SK-N-SH (cell line): ENCODE measurements around the gene JAML. TPM values are rescaled to one million over a fixed set of nuclear protein-coding genes. Genes with fewer than 3 reads are reported as not detected.

Experiments used
- CTCF ChIA-PET: fragments of 300-600, 350-600 bp; formaldehyde crosslinking; extraction: SDS; loops from one replicate; lab custom pipeline; 2021; lab: Yijun Ruan, JAX
- POLR2A ChIA-PET: fragments of 350-600 bp; sonication (Branson Sonifier 250); formaldehyde crosslinking; extraction: SDS; loops from one replicate; lab custom pipeline; 2020; ENCODE audit warnings: antibody characterized with exemption, inconsistent platforms; lab: Yijun Ruan, JAX
- DNase-seq: peaks from one replicate; pipeline ENCODE4 v3.0.0; 2012
- H2AFZ ChIP-seq: fragments of 200-600 bp; sonication (generic); 2 replicates; pipeline ENCODE4 v1.8.1; 2016; ENCODE audit warnings: antibody characterized with exemption, mild to moderate bottlenecking, low read depth
- H3F3A ChIP-seq: fragments of 200-600 bp; sonication (generic); replicated peaks from 2 replicates; pipeline ENCODE3; 2016; ENCODE audit warnings: antibody characterized with exemption, mild to moderate bottlenecking; ENCODE audit not compliant: insufficient read depth
- H3K27ac ChIP-seq, 2 experiments: fragments of 200-500 bp in 1 of 2; fragments of 200-600 bp in 1 of 2; sonication (Bioruptor generic) in 1 of 2; sonication (generic), shearing (Covaris generic) in 1 of 2; 2 replicates each; pipeline versions ENCODE4 v1.5.1 to v1.6.1; 2014 to 2016; ENCODE audit warnings: low read depth in 2 of 2, inconsistent platforms in 1 of 2, low read length in 1 of 2, mild to moderate bottlenecking in 1 of 2, mixed read lengths in 1 of 2
- H3K27me3 ChIP-seq: fragments of 200-600 bp; sonication (generic), shearing (Covaris generic); 2 replicates; pipeline ENCODE4 v1.6.1; 2016; ENCODE audit warnings: mixed run types; ENCODE audit not compliant: insufficient read depth
- H3K36me3 ChIP-seq, 2 experiments: fragments of 200-500 bp in 1 of 2; fragments of 200-600 bp in 1 of 2; sonication (Bioruptor generic) in 1 of 2; sonication (generic) in 1 of 2; replicated peaks in 1 of 2; 2 replicates each; pipeline versions ENCODE3 to v1.5.1; 2014 to 2016; ENCODE audit warnings: low read length in 1 of 2, mild to moderate bottlenecking in 1 of 2; ENCODE audit not compliant: insufficient read depth in 2 of 2, control insufficient read depth in 1 of 2
- H3K4me1 ChIP-seq, 2 experiments: fragments of 200-500 bp in 1 of 2; fragments of 200-600 bp in 1 of 2; sonication (Bioruptor generic) in 1 of 2; sonication (generic), shearing (Covaris generic) in 1 of 2; 2 replicates each; pipeline versions ENCODE4 v1.5.1 to v1.6.1; 2014 to 2016; ENCODE audit warnings: low read depth in 1 of 2, low read length in 1 of 2, mixed run types in 1 of 2; ENCODE audit not compliant: insufficient read depth in 2 of 2, control insufficient read depth in 1 of 2
- H3K4me2 ChIP-seq: fragments of 200-600 bp; sonication (generic), shearing (Covaris generic); 2 replicates; pipeline ENCODE4 v1.6.1; 2017; ENCODE audit warnings: mixed run types
- H3K4me3 ChIP-seq, 2 experiments: fragments of 200-500 bp in 1 of 2; fragments of 200-600 bp in 1 of 2; sonication (Bioruptor generic) in 1 of 2; sonication (generic), shearing (Covaris generic) in 1 of 2; 2 replicates each; pipeline versions ENCODE4 v1.5.1 to v1.8.1; 2014 to 2016; ENCODE audit warnings: low read depth in 2 of 2, inconsistent platforms in 1 of 2, low read length in 1 of 2, mild to moderate bottlenecking in 1 of 2, mixed read lengths in 1 of 2, moderate library complexity in 1 of 2
- H3K79me2 ChIP-seq: fragments of 200-600 bp; sonication (generic); 2 replicates; pipeline ENCODE4 v1.8.1; 2017; ENCODE audit warnings: mild to moderate bottlenecking; ENCODE audit not compliant: insufficient read depth
- H3K9ac ChIP-seq: fragments of 200-600 bp; sonication (generic); 2 replicates; pipeline ENCODE4 v1.6.1; 2017; ENCODE audit warnings: mixed run types
- H3K9me2 ChIP-seq: fragments of 200-600 bp; sonication (generic); 2 replicates; pipeline ENCODE4 v1.6.1; 2017; ENCODE audit warnings: mixed run types
- H3K9me3 ChIP-seq: fragments of 200-600 bp; sonication (generic); 2 replicates; pipeline ENCODE4 v1.6.1; 2017; ENCODE audit warnings: mixed run types, mild to moderate bottlenecking, moderate library complexity
- H4K20me1 ChIP-seq: fragments of 200-600 bp; sonication (generic); 2 replicates; pipeline ENCODE4 v1.6.1; 2017; ENCODE audit warnings: mild to moderate bottlenecking, mixed run types; ENCODE audit not compliant: insufficient read depth
- EP300 ChIP-seq, 2 experiments: IDR thresholded peaks; 2 replicates each; pipeline versions ENCODE4 v1.4.0 to v1.6.1; 2012; ENCODE audit warnings: borderline replicate concordance in 1 of 2, low read depth in 1 of 2, low read length in 1 of 2
- FOSL2 ChIP-seq: IDR thresholded peaks from 2 replicates; pipeline ENCODE4 v1.4.0; 2012; ENCODE audit warnings: low read depth, mild to moderate bottlenecking, moderate library complexity, borderline replicate concordance
- FOXM1 ChIP-seq: IDR thresholded peaks from 2 replicates; pipeline ENCODE4 v1.4.0; 2012; ENCODE audit warnings: low read depth, mild to moderate bottlenecking
- GATA2 ChIP-seq: sonication (generic); formaldehyde crosslinking; IDR thresholded peaks from 2 replicates; pipeline ENCODE4 v1.5.0; 2020; ENCODE audit warnings: mild to moderate bottlenecking, missing genetic modification reagents
- MEF2A ChIP-seq: IDR thresholded peaks from 2 replicates; pipeline ENCODE4 v1.4.0; 2012; ENCODE audit warnings: low read depth, borderline replicate concordance
- MXI1 ChIP-seq: IDR thresholded peaks from 2 replicates; pipeline ENCODE4 v1.6.1; 2012; ENCODE audit warnings: mild to moderate bottlenecking, low read depth, low read length, improper control_type of control experiment
- NFIC ChIP-seq: IDR thresholded peaks from 2 replicates; pipeline ENCODE4 v1.4.0; 2012; ENCODE audit warnings: borderline replicate concordance
- NRF1 ChIP-seq: IDR thresholded peaks from 2 replicates; pipeline ENCODE4 v1.6.1; 2012; ENCODE audit warnings: low read depth, mild to moderate bottlenecking, low read length
- POLR2AphosphoS5 ChIP-seq: IDR thresholded peaks from 2 replicates; pipeline ENCODE4 v1.6.1; 2012; ENCODE audit warnings: low read depth, low read length
- RAD21 ChIP-seq: IDR thresholded peaks from 2 replicates; pipeline ENCODE4 v1.6.1; 2012; ENCODE audit warnings: mild to moderate bottlenecking, low read length
- RFX5 ChIP-seq: IDR thresholded peaks from 2 replicates; pipeline ENCODE4 v1.6.1; 2012; ENCODE audit warnings: mild to moderate bottlenecking, improper control_type of control experiment, low read length
- SIN3A ChIP-seq: IDR thresholded peaks from 2 replicates; pipeline ENCODE4 v1.6.1; 2012; ENCODE audit warnings: low read depth, mild to moderate bottlenecking, low read length, moderate library complexity, borderline replicate concordance
- SMC3 ChIP-seq: IDR thresholded peaks from 2 replicates; pipeline ENCODE4 v1.6.1; 2012; ENCODE audit warnings: low read depth, low read length, improper control_type of control experiment
- TEAD4 ChIP-seq: IDR thresholded peaks from 2 replicates; pipeline ENCODE4 v1.4.0; 2012; ENCODE audit warnings: mild to moderate bottlenecking, borderline replicate concordance; ENCODE audit not compliant: insufficient read depth
- YY1 ChIP-seq: IDR thresholded peaks from 2 replicates; pipeline ENCODE4 v1.4.0; 2012; ENCODE audit warnings: low read depth, mild to moderate bottlenecking
- WGBS: methylation state at CpG from one replicate; pipeline ENCODE4 v1.1.6; 2017; ENCODE audit warnings: low lambda C conversion rate; 5-methylcytosine and 5-hydroxymethylcytosine counted together
- polyA plus RNA-seq, 3 experiments: library from polyadenylated mRNA; depleted of rRNA; stranded (reverse); fragments of >200 nt; gene quantifications; 2 replicates each; pipeline ENCODE4 v1.2.3, GENCODE V29; 2012
- TF ChIP-seq, protein P1 (sequence below): fragments of 150-350 bp; IDR thresholded peaks from 2 replicates; pipeline ENCODE4 v1.6.1; 2016; ENCODE audit warnings: mild to moderate bottlenecking, low read depth, low read length
- TF ChIP-seq, protein P2 (sequence below): IDR thresholded peaks from 2 replicates; pipeline ENCODE4 v1.4.0; 2012; ENCODE audit warnings: low read depth, borderline replicate concordance
- TF ChIP-seq, protein P3 (sequence below): IDR thresholded peaks from 2 replicates; pipeline ENCODE4; 2012

The JAML gene
- polyA plus RNA-seq, 1 of the 3 experiments (the other 2 are of a cell fraction), result not detected

DNA sequence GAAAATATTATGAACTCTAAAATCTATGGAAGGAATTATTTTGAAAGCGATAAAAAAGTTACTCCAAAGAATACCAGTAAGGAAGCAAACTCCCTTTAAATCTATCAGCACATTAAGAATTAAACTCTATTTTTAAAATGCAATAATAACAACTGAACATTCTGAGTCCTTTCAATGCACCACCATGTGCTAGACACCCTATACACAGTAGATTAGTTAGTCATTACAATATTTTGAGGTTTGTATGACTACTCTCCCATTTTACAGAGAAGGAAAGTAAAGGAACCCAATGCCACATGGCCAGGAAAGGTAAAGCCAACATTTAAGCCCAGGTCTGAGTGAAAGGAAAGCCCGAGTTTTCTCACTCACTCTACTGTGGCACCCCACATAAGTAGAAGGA is 17.7 kb downstream of the JAML start:
- Histone ChIP-seq H3K36me3 (no peaks in the 10 kb centered on the region), H3K9me3 (no peaks in the 10 kb centered on the region), H3K9ac (no peak overlapping the region), H3K9me2 (no peaks in the 10 kb centered on the region), H3K79me2 (no peaks in the 10 kb centered on the region), H3F3A (no peaks in the 10 kb centered on the region), H3K27ac (no peak overlapping the region), H3K4me1 (no peaks in the 10 kb centered on the region), H3K4me3 (no peak overlapping the region), H2AFZ (no peak overlapping the region), H3K4me2 (no peak overlapping the region), H3K27me3 (peaks cover 38% of the 10 kb centered on the region; the same call in 1 of the 2 replicates), H4K20me1 (no peaks in the 10 kb centered on the region)
- POLR2A ChIA-PET, result no interaction called here
- no peak for DNase-seq
- 1% methylated on average over 2 of the region's 2 CpGs for WGBS
- CTCF ChIA-PET, result interaction anchor here (0.6 kb wide), 1 partner anchor 190 kb away, joined by 3 read pairs; no protein-coding TSS in a partner anchor
- no peak for TF ChIP-seq NRF1
- TF ChIP-seq, protein P1, sequence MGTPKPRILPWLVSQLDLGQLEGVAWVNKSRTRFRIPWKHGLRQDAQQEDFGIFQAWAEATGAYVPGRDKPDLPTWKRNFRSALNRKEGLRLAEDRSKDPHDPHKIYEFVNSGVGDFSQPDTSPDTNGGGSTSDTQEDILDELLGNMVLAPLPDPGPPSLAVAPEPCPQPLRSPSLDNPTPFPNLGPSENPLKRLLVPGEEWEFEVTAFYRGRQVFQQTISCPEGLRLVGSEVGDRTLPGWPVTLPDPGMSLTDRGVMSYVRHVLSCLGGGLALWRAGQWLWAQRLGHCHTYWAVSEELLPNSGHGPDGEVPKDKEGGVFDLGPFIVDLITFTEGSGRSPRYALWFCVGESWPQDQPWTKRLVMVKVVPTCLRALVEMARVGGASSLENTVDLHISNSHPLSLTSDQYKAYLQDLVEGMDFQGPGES, result no peak
- no peak for TF ChIP-seq TEAD4
- TF ChIP-seq GATA2 (CRISPR knock-in tag), result no peak
- TF ChIP-seq POLR2AphosphoS5, result no peak
- no peak for TF ChIP-seq NFIC
- TF ChIP-seq YY1, result no peak
- no peak for TF ChIP-seq SIN3A
- no peak for TF ChIP-seq EP300 (IDR thresholded peaks at IDR 0.05; ENCODE audit: borderline replicate concordance in 1 of 2, low read depth in 1 of 2, low read length in 1 of 2)
- TF ChIP-seq FOXM1, result no peak
- TF ChIP-seq SMC3, result no peak
- no peak for TF ChIP-seq FOSL2
- TF ChIP-seq MXI1, result no peak
- TF ChIP-seq, protein P2, sequence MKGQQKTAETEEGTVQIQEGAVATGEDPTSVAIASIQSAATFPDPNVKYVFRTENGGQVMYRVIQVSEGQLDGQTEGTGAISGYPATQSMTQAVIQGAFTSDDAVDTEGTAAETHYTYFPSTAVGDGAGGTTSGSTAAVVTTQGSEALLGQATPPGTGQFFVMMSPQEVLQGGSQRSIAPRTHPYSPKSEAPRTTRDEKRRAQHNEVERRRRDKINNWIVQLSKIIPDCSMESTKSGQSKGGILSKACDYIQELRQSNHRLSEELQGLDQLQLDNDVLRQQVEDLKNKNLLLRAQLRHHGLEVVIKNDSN, result no peak
- no peak for TF ChIP-seq RFX5

DNA sequence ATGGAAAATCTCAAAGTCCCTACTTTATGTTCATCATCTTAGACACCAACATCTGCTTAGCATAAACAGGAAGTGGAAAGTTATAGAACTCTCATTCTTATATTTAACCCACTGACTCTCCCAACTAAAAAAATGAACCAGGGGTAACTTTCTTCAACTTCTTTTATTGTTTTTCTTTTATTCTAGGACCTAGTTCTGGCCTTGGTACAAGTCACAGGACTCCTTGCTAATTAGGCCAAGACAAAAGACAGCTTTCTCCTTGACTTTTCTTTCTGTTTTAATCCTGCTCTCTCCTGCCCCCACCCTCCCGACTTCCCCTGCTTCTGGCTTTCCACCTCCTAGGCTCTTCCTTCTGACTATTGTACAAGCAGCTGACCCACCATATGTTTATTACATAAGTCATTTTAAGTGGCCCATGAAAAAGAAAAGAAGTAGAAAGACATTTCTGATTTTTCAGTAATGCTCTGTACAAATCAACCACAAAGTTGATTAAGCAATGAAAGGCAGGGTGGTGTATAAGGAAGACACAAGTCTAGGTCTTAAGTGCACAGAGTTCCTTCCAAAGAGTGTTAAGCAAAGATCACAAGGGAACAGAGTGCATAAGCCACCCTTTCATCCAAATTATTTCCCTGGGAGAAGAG is 18.3 kb downstream of the JAML start:
- Histone ChIP-seq H3K9ac (no peak overlapping the region), H3K9me2 (no peaks in the 10 kb centered on the region), H3K36me3 (no peaks in the 10 kb centered on the region), H3K4me3 (no peak overlapping the region), H3K9me3 (no peaks in the 10 kb centered on the region), H3K27me3 (peaks cover 33% of the 10 kb centered on the region; the same call in 1 of the 2 replicates), H3F3A (no peaks in the 10 kb centered on the region), H3K4me2 (no peak overlapping the region), H4K20me1 (no peaks in the 10 kb centered on the region), H2AFZ (no peak overlapping the region), H3K79me2 (no peaks in the 10 kb centered on the region), H3K4me1 (no peaks in the 10 kb centered on the region), H3K27ac (no peak overlapping the region)
- ChIA-PET POLR2A (no interaction called here), CTCF (interaction anchor here (0.6 kb wide), 1 partner anchor 191 kb away, joined by 3 read pairs; no protein-coding TSS in a partner anchor)
- TF ChIP-seq RAD21 (no peak), TEAD4 (no peak), SIN3A (no peak), GATA2 (CRISPR knock-in tag) (no peak), MEF2A (no peak), FOXM1 (no peak)
- TF ChIP-seq, protein P3, sequence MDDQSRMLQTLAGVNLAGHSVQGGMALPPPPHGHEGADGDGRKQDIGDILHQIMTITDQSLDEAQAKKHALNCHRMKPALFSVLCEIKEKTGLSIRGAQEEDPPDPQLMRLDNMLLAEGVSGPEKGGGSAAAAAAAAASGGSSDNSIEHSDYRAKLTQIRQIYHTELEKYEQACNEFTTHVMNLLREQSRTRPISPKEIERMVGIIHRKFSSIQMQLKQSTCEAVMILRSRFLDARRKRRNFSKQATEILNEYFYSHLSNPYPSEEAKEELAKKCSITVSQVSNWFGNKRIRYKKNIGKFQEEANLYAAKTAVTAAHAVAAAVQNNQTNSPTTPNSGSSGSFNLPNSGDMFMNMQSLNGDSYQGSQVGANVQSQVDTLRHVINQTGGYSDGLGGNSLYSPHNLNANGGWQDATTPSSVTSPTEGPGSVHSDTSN, result no peak
- WGBS, result 3% methylated on average over 1 of the region's 1 CpG
- DNase-seq, result no peak
